ENCODE data around the gene CHN2. TPM values are rescaled to one million over a fixed set of nuclear protein-coding genes. Genes with fewer than 3 reads are reported as not detected.
A peak's percentile ranks its signal among the peaks of the same experiment; 100 is the strongest.

The CHN2 gene
- total RNA-seq, 1 donor from 2014 or later: 5.7 TPM

DNA sequence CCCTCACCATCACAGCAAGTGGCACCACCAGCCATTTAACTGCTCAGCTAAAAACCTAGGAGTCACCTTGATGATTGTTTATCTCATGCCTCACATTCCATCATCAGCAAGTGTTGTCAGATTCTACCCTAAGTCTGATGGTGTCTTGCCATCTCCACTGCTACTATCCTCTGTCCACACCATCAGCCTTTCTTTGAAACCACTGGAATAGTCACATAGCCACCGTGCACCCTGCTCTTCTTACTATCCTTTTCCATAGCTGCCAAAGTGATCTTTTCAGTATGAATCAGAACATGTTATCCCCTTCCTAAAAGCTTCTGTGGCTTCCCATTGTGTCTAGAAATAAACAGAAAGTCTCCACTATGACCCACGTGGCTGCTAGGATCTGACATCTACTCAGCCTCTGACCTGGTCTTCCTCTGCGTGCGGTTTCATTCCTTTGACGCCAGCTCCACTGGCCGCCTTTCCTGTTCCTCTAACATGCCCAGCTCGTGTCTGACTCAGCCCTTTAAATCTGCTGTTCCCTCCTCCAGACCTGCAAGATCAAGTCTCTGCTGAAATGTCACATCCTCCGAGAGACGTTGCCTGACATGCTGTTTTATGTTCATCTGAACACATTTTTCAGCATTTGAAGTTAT is 16.5 kb upstream of the CHN2 start:
- no peak for DNase-seq (ENCODE audit: low read depth)

DNA sequence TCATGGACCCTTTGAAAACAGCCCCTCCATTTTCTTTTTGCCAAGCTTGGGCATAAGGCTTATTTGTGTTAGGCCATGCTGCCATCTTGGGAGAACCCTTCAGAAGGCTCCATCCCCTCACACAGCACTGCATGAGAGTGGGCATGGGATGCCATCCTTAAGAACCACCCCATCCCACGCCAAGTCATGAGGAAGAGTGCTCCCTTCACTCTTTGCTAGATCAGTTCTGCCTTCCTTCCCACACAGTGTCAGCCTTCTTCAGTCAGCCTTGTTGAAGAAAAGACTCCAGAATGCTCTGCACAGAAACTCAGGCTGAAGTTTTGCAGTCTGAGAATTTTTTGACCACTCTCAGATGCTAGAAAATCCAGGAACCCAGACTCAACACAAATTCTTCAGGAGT is 15.5 kb upstream of the CHN2 start:
- Histone ChIP-seq H3K27me3 (ENCODE audit: control insufficient read depth, insufficient read depth, low read length) (no peaks in the 10 kb centered on the region), H3K4me3 (ENCODE audit: low read depth, low read length) (no peak overlapping the region), H3K36me3 (ENCODE audit: control insufficient read depth, insufficient read depth, low read length) (no peaks in the 10 kb centered on the region)
- DNase-seq (ENCODE audit: low read depth): no peak
- TF ChIP-seq CTCF (IDR thresholded peaks at IDR 0.05; ENCODE audit: insufficient read depth, low read length, poor library complexity, severe bottlenecking): no peak

More for the DNA sequence above, 16.5 kb upstream of the CHN2 start:
- TF ChIP-seq CTCF (IDR thresholded peaks at IDR 0.05; ENCODE audit: insufficient read depth, low read length, poor library complexity, severe bottlenecking): no peak
- no peaks in the 10 kb centered on the region for H3K36me3 ChIP-seq (ENCODE audit: control insufficient read depth, insufficient read depth, low read length)
- no peak overlapping the region for H3K4me3 ChIP-seq (ENCODE audit: low read depth, low read length)
- H3K27me3 ChIP-seq (ENCODE audit: control insufficient read depth, insufficient read depth, low read length): no peaks in the 10 kb centered on the region

- TF ChIP-seq CTCF (IDR thresholded peaks at IDR 0.05; ENCODE audit: insufficient read depth, low read length, poor library complexity, severe bottlenecking): no peak
- DNase-seq (ENCODE audit: low read depth): no peak
- Histone ChIP-seq H3K27me3 (ENCODE audit: control insufficient read depth, insufficient read depth, low read length) (peaks cover under 1% of the 10 kb centered on the region), H3K4me3 (ENCODE audit: low read depth, low read length) (no peak overlapping the region), H3K36me3 (ENCODE audit: control insufficient read depth, insufficient read depth, low read length) (no peaks in the 10 kb centered on the region)
These were observed 10.0 kb upstream of the CHN2 start for GRCh38 chr7:29184599-29184998.

GRCh38 chr7:29185613-29186012 is 9.0 kb upstream of the CHN2 start:
- Histone ChIP-seq H3K4me3 (ENCODE audit: low read depth, low read length) (no peak overlapping the region), H3K27me3 (ENCODE audit: control insufficient read depth, insufficient read depth, low read length) (peaks cover 2% of the 10 kb centered on the region), H3K36me3 (ENCODE audit: control insufficient read depth, insufficient read depth, low read length) (no peaks in the 10 kb centered on the region)
- no peak for TF ChIP-seq CTCF (IDR thresholded peaks at IDR 0.05; ENCODE audit: insufficient read depth, low read length, poor library complexity, severe bottlenecking)
- DNase-seq (ENCODE audit: low read depth): no peak

DNA sequence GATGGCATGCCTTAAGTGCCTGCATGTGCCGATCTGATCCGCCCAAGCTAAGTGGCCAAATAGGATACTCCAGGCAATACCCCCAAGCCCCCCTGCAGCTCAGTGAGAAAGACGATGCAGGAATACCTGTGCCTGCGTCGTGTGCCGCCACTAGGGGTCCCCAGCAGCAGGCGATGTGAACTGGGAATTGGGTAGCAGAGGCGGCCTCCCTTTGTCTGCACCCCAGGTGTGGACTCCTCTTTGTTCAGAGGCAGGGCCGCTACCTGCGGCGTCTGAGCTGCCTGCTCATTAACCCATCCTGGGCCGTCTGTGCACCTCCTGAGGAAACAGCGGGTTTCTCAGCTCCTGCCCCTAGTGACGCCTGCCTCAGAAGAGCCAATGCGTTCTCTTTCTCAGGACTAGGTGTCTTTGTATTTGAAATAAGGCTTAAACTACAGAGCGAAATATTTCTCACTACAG is 4.8 kb upstream of the CHN2 start:
- no peak overlapping the region for H3K4me3 ChIP-seq (ENCODE audit: low read depth, low read length)
- no peak for DNase-seq (ENCODE audit: low read depth)
- no peaks in the 10 kb centered on the region for H3K36me3 ChIP-seq (ENCODE audit: control insufficient read depth, insufficient read depth, low read length)
- peaks cover 11% of the 10 kb centered on the region for H3K27me3 ChIP-seq (ENCODE audit: control insufficient read depth, insufficient read depth, low read length)
- TF ChIP-seq CTCF (IDR thresholded peaks at IDR 0.05; ENCODE audit: insufficient read depth, low read length, poor library complexity, severe bottlenecking): peak; percentile 96

Measured in kidney epithelial cell (primary cell).